Mesothelial cell of epicardium (in vitro differentiated cells): Measurements from ENCODE around the gene RRP1. TPM values are rescaled to one million over a fixed set of nuclear protein-coding genes. Genes with fewer than 3 reads are reported as not detected.
A peak's percentile ranks its signal among the peaks of the same experiment; 100 is the strongest.

Experiments used
- DNase-seq, 2 experiments: peaks; one replicate each; pipeline ENCODE4 v3.0.0; 2021; ENCODE audit warnings: low spot score in 2 of 2; ENCODE audit not compliant: unreplicated experiment in 2 of 2
- H3K27ac Mint-ChIP-seq: 2 replicates; pipeline ENCODE4 v1.8.0; 2021; ENCODE audit warnings: mixed read lengths
- H3K27me3 Mint-ChIP-seq: 2 replicates; pipeline ENCODE4 v1.8.0; 2021; ENCODE audit warnings: low read depth, mixed read lengths
- H3K36me3 Mint-ChIP-seq: 2 replicates; pipeline ENCODE4 v1.8.0; 2021; ENCODE audit warnings: mixed read lengths
- H3K4me1 Mint-ChIP-seq: 2 replicates; pipeline ENCODE4 v1.8.0; 2021; ENCODE audit warnings: mixed read lengths
- H3K4me3 Mint-ChIP-seq: 2 replicates; pipeline ENCODE4 v1.8.0; 2021; ENCODE audit warnings: mild to moderate bottlenecking, moderate library complexity, mixed read lengths
- H3K9me3 Mint-ChIP-seq: 2 replicates; pipeline ENCODE4 v1.8.0; 2021; ENCODE audit warnings: mixed read lengths
- CTCF ChIP-seq: fragments of 200-600 bp; sonication (generic); IDR thresholded peaks from one replicate; pipeline ENCODE4 v1.5.0; 2021; ENCODE audit warnings: antibody characterized with exemption; ENCODE audit not compliant: unreplicated experiment
- total RNA-seq: library from RNA; stranded (reverse); gene quantifications from 3 replicates; pipeline ENCODE4 v1.2.1, GENCODE V29; 2021

The RRP1 gene
- total RNA-seq, 1 donor from 2014 or later, result 44.5 TPM

- Mint-ChIP-seq H3K27me3 (peaks cover 4% of the 10 kb centered on the region), H3K36me3 (no peaks in the 10 kb centered on the region), H3K27ac (no peak overlapping the region), H3K4me3 (peak overlapping the region; percentile 2), H3K4me1 (peaks cover 8% of the 10 kb centered on the region), H3K9me3 (peaks cover 6% of the 10 kb centered on the region)
- TF ChIP-seq CTCF, result no peak
- no peak for DNase-seq
Observed at GRCh38 chr21:43814215-43815106, 25.1 kb downstream of the RRP1 start.

- Mint-ChIP-seq H3K27me3 (peaks cover 4% of the 10 kb centered on the region), H3K4me1 (peaks cover 8% of the 10 kb centered on the region), H3K4me3 (peak overlapping the region; percentile 2), H3K9me3 (peaks cover 6% of the 10 kb centered on the region), H3K36me3 (no peaks in the 10 kb centered on the region), H3K27ac (no peak overlapping the region)
- no peak for TF ChIP-seq CTCF
- DNase-seq, result no peak
Observed at GRCh38 chr21:43815107-43815613, 25.8 kb downstream of the RRP1 start.

DNA sequence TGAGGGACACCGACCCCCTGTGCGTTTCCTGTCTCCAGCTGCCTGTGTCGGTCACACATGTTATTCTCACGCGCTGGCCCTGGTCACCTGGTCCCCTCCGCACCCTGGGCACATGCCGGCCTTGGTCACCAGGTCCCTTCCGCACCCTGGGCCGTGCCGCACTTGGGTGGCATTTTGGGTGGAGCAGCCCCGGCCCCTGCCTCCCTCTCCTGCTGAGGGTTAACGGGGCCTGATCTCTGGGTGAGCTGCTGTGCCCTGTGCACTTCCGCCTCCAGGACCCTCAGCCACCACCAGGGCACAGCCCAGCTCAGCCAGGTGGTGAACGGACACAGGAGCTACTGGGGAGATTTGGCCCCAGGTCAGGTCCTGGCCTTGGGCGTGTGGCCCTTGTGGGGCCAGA lies 26.6 kb downstream of the RRP1 start:
- no peak for DNase-seq
- no peak for TF ChIP-seq CTCF
- peaks cover 4% of the 10 kb centered on the region for H3K27me3 Mint-ChIP-seq
- H3K4me3 Mint-ChIP-seq, result no peak overlapping the region
- H3K9me3 Mint-ChIP-seq, result peaks cover 6% of the 10 kb centered on the region
- no peak overlapping the region for H3K27ac Mint-ChIP-seq
- H3K4me1 Mint-ChIP-seq, result peaks cover 4% of the 10 kb centered on the region
- H3K36me3 Mint-ChIP-seq, result no peaks in the 10 kb centered on the region

- no peak overlapping the region for H3K27ac Mint-ChIP-seq
- H3K27me3 Mint-ChIP-seq, result peaks cover 4% of the 10 kb centered on the region
- TF ChIP-seq CTCF, result no peak
- no peak for DNase-seq
- no peaks in the 10 kb centered on the region for H3K36me3 Mint-ChIP-seq
- peaks cover 6% of the 10 kb centered on the region for H3K9me3 Mint-ChIP-seq
- H3K4me3 Mint-ChIP-seq, result no peak overlapping the region
- H3K4me1 Mint-ChIP-seq, result peaks cover 4% of the 10 kb centered on the region
Observed at GRCh38 chr21:43816611-43817071, 27.3 kb downstream of the RRP1 start.

- DNase-seq, result no peak
- Mint-ChIP-seq H3K27ac (no peak overlapping the region), H3K4me3 (no peak overlapping the region), H3K27me3 (peaks cover 4% of the 10 kb centered on the region), H3K36me3 (no peaks in the 10 kb centered on the region), H3K4me1 (peaks cover 4% of the 10 kb centered on the region), H3K9me3 (peaks cover 6% of the 10 kb centered on the region)
- TF ChIP-seq CTCF, result no peak
Observed at GRCh38 chr21:43817157-43818086, 28.0 kb downstream of the RRP1 start.
